Stimulated activated CD4-positive, alpha-beta T cell treated with anti-CD3 and anti-CD28 coated beads, Interleukin-2, amount 100 ng/mL, for 24 hours (primary cell): ENCODE measurements around the gene MYL6B.
"Not testable (repeated sequence)": the region's sequence is repeated elsewhere in the genome, so short reads cannot be mapped to it uniquely, and the experiment has no call there.

ENCODE experiments used
- DNase-seq, 2 donors: peaks; one replicate each; pipeline ENCODE4 v3.0.0-alpha.2; 2020

Gene MYL6B

GRCh38 chr12:56152132-56152755, at the start of gene MYL6B:
Gene MYL6B (plus strand): TSS chr12:56152587. CDS start chr12:56153919, 1,332 bp downstream.
- DNase-seq, result peak; percentile 95 to 96

GRCh38 chr12:56102683-56103065, 49.7 kb upstream of the MYL6B start:
- DNase-seq, result no peak

GRCh38 chr12:56103066-56103711, 49.2 kb upstream of the MYL6B start:
- DNase-seq, result no peak

GRCh38 chr12:56103823-56104108, 48.6 kb upstream of the MYL6B start:
- no peak for DNase-seq

- DNase-seq, result peak; percentile 98 to 99
These were observed 48.1 kb upstream of the MYL6B start, which contains the start of gene PA2G4 for GRCh38 chr12:56104109-56104814. Gene PA2G4 (plus strand): TSS chr12:56104559. CDS start chr12:56104738, 179 bp downstream.

GRCh38 chr12:56104815-56105608, 47.4 kb upstream of the MYL6B start:
- peak; percentile 42 to 45 for DNase-seq

GRCh38 chr12:56105609-56105902, 46.8 kb upstream of the MYL6B start:
- DNase-seq, result no peak

GRCh38 chr12:56107242-56107641, 45.1 kb upstream of the MYL6B start:
- DNase-seq, result no peak

GRCh38 chr12:56110571-56110970, 41.8 kb upstream of the MYL6B start:
- DNase-seq, result no peak

GRCh38 chr12:56114084-56114483, 38.3 kb upstream of the MYL6B start:
- DNase-seq, result no peak

GRCh38 chr12:56115329-56115728, 37.1 kb upstream of the MYL6B start:
- DNase-seq, result no peak

GRCh38 chr12:56116267-56117081, 35.9 kb upstream of the MYL6B start, which contains the start of gene RPL41:
Gene RPL41 (plus strand): TSS chr12:56116633.
- peak; percentile 94 to 95 for DNase-seq

GRCh38 chr12:56117082-56117706, 35.2 kb upstream of the MYL6B start:
- not testable (repeated sequence) for DNase-seq

GRCh38 chr12:56117778-56118687, 34.4 kb upstream of the MYL6B start, which contains the start of gene ZC3H10:
Gene ZC3H10 (plus strand): TSS chr12:56118266. CDS start chr12:56120563, 2,297 bp downstream.
- peak; percentile 98 for DNase-seq

- DNase-seq, result no peak
These were observed 33.6 kb upstream of the MYL6B start for GRCh38 chr12:56118688-56119357.

GRCh38 chr12:56119361-56119796, 33.0 kb upstream of the MYL6B start:
- peak; percentile 59 to 68 for DNase-seq

- no peak for DNase-seq
These were observed 32.1 kb upstream of the MYL6B start for GRCh38 chr12:56120158-56120846.

GRCh38 chr12:56121204-56121870, 31.1 kb upstream of the MYL6B start:
- DNase-seq, result no peak

- no peak for DNase-seq
These were observed 29.8 kb upstream of the MYL6B start for GRCh38 chr12:56122637-56123036.
